Astrocyte (in vitro differentiated cells and primary cell): ENCODE measurements around the gene MRPL14.

Source experiments
- CTCF ChIP-seq: IDR thresholded peaks from 2 replicates; pipeline ENCODE4 v1.5.1; 2011; ENCODE audit warnings: low read depth, mild to moderate bottlenecking, inconsistent platforms, low read length, moderate library complexity; ENCODE audit not compliant: insufficient read depth
- EZH2 ChIP-seq: IDR thresholded peaks from 2 replicates; pipeline ENCODE4 v1.6.1; 2012; ENCODE audit warnings: mild to moderate bottlenecking, low read length, inconsistent platforms; ENCODE audit not compliant: insufficient read depth

DNA sequence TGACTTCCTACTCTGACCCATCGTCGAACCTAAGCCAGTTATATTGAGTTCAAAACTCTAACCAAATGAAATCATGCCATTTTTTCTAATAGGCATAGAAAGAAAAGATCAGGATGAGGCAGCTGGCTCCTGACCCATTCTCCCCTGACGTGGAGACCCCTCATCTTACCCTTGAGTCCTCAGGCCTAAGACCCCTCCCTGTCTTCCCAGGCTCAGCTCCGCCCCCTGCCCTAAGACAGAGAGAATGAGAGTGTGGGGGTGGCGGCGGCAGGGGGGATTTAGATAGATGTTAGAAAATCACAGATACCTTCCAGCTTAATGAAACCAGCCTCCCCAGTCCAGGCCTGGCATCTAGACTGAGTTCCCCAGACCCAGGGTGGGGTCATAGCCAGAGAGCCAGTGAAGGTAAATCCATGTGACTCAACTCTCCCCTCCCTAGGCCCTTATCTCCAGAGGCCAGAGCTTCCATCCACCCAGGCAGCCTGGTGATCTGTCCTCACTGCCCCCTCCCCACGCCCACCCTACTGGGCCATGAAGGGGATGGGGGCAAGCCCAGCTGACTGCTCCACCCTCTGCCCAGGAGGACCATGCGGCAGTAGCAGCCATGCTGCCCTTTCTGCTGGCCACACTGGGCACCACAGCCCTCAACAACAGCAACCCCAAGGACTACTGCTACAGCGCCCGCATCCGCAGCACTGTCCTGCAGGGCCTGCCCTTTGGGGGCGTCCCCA, 6.9 kb upstream of the MRPL14 start:
- TF ChIP-seq CTCF (no peak), EZH2 (no peak)
